Measurements from ENCODE around the gene PTPRU.
A peak's percentile ranks its signal among the peaks of the same experiment; 100 is the strongest.
"Not testable (repeated sequence)": the region's sequence is repeated elsewhere in the genome, so short reads cannot be mapped to it uniquely, and the experiment has no call there.

Gene PTPRU

DNA sequence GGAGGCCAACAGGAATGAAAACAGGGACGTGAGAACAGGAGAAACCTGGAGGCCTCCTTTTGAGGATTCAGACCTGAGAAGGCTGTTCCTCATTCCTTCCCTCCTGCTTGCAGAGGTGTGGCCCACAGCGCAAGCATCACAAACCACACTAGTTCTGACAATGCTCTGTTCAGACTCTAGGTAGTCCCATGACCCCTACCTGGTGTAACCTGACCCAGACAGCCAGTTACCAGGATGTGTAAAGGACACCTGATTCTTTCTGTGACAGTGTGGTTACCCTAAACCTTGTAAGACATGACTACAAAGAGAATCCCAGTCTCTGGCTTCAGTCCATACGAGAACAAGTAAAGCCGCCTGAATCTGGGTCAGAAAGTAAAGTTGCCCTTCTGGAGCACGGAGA, 8.8 kb upstream of the PTPRU start:
- no peak for DNase-seq (ENCODE audit: low read depth)
- TF ChIP-seq, protein P1, sequence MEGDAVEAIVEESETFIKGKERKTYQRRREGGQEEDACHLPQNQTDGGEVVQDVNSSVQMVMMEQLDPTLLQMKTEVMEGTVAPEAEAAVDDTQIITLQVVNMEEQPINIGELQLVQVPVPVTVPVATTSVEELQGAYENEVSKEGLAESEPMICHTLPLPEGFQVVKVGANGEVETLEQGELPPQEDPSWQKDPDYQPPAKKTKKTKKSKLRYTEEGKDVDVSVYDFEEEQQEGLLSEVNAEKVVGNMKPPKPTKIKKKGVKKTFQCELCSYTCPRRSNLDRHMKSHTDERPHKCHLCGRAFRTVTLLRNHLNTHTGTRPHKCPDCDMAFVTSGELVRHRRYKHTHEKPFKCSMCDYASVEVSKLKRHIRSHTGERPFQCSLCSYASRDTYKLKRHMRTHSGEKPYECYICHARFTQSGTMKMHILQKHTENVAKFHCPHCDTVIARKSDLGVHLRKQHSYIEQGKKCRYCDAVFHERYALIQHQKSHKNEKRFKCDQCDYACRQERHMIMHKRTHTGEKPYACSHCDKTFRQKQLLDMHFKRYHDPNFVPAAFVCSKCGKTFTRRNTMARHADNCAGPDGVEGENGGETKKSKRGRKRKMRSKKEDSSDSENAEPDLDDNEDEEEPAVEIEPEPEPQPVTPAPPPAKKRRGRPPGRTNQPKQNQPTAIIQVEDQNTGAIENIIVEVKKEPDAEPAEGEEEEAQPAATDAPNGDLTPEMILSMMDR (conservative IDR thresholded peaks at IDR 0.05; ENCODE audit: control insufficient read depth, insufficient read depth, low read depth, low read length), result no peak
- H3K4me3 ChIP-seq (ENCODE audit: control insufficient read depth, low read depth, low read length), result no peak overlapping the region

DNA sequence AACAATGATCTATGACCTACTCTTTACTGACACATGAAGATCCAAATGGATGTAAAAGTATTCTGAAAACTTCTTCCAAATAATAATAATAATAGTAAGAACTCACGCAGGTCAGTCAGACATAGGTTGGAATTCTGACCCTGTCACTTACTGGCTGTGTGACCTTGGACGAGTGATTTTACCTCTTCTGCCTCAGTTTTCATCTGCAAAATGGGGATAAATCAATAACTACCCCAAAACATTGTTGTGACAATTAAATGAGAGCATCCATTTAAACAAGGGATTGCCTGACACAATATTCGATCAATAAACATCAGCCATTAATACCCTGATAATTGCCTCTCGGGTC, 6.1 kb upstream of the PTPRU start:
- DNase-seq (ENCODE audit: low read depth), result no peak
- H3K4me3 ChIP-seq (ENCODE audit: control insufficient read depth, low read depth, low read length), result peak overlapping the region; percentile 98
- TF ChIP-seq, protein P1 (conservative IDR thresholded peaks at IDR 0.05; ENCODE audit: control insufficient read depth, insufficient read depth, low read depth, low read length), result no peak

DNA sequence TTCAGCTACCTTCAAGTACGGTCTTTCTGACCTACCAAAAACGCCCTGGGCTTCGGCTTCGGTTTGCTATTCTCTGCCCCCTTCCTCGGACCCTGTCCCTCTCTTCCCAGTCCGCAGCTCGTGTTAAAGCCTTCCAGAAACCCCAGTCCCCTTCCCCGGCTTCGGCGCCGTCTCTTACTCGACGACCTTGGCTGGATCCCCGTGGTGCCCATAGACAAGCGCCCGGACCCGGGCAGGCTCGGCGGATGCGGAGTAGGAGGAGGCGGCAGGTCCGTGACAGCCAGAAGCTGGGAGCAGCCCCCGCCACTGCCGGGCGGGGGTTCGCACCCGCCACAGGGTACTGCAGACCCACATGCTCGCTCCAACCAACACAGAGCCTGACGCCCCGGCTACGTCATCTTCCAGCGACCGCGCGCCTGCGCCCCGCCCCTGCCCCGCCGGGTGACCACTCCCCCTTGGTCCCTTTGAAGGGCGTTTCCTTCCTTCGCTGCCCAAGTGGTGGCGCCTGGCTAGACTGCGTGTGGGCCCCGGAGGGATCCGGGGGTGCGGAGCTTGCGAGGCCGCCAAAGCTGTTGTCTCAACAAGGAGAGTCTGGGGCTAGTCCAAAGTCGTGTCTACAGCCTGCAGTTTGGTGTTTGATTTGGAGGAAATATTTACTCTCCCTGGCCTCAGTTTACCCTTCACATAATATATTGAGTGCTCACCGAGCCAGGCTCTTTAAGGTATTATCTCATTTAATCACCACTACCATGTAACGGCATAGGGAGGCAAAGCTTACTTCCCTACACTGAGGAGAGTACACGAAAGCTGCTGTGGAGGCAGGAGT, 5.6 kb upstream of the PTPRU start, which contains the start of gene MECR:
TSS of gene MECR (minus strand) at position 382 of the 826 bp plus-strand sequence. CDS start at position 354, 28 bp downstream.
- H3K4me3 ChIP-seq (ENCODE audit: control insufficient read depth, low read depth, low read length), result peak within 1 kb of the TSS; percentile 98
- TF ChIP-seq, protein P1 (conservative IDR thresholded peaks at IDR 0.05; ENCODE audit: control insufficient read depth, insufficient read depth, low read depth, low read length), result no peak
- DNase-seq (ENCODE audit: low read depth), result peak; percentile 89

DNA sequence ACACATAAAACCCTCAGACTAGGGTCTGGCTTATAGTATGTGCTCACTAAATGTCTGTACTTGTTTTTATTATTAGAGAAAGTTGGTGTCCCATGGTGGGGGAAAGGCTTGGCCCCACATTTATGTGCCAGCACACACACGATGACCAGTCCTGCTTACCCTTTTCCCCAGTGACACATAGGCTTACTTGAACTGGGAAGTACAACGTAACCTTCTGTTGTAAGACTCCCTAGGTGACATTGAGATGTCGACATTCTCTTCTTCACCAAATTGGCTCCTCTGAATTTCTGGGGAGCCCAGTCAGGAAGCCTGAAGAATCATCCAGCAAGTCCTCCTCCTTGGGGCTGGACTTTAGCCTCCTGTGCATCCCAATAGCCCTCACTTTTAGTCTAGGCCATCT, 3.9 kb upstream of the PTPRU start:
- H3K4me3 ChIP-seq (ENCODE audit: control insufficient read depth, low read depth, low read length), result no peak overlapping the region
- DNase-seq (ENCODE audit: low read depth), result no peak
- TF ChIP-seq, protein P1 (conservative IDR thresholded peaks at IDR 0.05; ENCODE audit: control insufficient read depth, insufficient read depth, low read depth, low read length), result no peak

DNA sequence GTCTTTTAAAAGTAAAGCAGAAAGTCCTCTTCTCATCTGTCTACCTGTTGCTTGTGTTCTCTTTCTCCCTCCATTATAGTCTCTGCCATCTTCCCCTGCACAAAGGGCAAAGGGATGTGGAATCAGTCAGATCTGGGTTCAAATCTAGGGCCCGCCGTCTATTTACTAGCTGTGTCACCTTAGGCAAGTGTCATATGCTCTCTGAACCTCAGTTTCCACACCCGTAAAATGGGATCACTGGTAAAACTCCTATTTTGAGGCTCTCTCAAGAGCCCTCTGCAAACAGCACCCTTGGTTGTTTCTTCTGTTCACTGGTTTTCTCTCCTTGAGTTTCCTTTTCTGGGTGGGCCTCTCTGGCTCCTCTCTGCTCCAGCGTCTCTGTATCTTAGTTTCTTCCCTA, 2.6 kb upstream of the PTPRU start:
- DNase-seq (ENCODE audit: low read depth), result no peak
- TF ChIP-seq, protein P1 (conservative IDR thresholded peaks at IDR 0.05; ENCODE audit: control insufficient read depth, insufficient read depth, low read depth, low read length), result no peak
- H3K4me3 ChIP-seq (ENCODE audit: control insufficient read depth, low read depth, low read length), result no peak overlapping the region

DNA sequence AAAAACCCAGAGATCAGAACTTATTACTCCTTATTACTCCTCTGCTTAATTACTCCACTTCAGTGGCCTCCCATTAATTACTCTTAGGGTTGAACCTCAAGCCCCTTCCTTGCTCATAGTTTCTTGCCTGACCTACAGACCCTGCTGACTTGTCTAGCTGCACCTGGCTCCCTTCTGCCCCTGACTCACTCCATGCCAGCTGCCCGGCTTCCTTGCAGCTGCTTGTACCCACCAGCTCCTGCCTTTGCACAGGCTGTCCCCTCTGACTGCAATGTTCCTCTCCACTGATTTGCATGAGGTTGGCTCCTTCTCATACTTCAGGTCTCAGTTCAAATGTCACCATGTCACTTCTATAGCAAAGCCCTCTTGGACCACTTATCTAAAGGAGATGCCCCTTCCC, 1.9 kb upstream of the PTPRU start:
- H3K4me3 ChIP-seq (ENCODE audit: control insufficient read depth, low read depth, low read length), result no peak overlapping the region
- TF ChIP-seq, protein P1 (conservative IDR thresholded peaks at IDR 0.05; ENCODE audit: control insufficient read depth, insufficient read depth, low read depth, low read length), result no peak
- DNase-seq (ENCODE audit: low read depth), result no peak

DNA sequence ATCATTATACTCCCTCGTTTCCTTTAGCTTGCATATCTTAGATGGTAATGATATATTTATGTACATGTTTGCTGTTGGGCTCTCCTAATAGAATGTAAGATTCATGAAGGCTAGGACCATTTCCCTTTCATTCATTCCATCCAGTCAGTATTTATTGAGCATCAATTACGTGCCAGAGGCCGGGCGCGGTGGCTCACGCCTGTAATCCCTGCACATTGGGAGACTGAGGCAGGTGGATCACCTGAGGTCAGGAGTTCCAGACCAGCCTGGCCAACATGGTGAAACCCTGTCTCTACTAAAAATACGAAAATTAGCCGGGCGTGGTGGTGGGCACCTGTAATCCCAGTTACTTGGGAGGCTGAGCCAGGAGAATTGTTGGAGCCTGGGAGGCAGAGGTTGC, 1.4 kb upstream of the PTPRU start:
- not testable (repeated sequence) for DNase-seq (ENCODE audit: low read depth); H3K4me3 ChIP-seq (ENCODE audit: control insufficient read depth, low read depth, low read length)

All from fibroblast of mammary gland (primary cell).